A204.1 (cell line): ENCODE measurements around the gene C10orf67.

Experiments used
- FAIRE-seq: peaks from 2 replicates; lab custom pipeline; 2012; peaks lifted over from hg19 to GRCh38; lab: Jason Lieb, UNC

Gene C10orf67

DNA sequence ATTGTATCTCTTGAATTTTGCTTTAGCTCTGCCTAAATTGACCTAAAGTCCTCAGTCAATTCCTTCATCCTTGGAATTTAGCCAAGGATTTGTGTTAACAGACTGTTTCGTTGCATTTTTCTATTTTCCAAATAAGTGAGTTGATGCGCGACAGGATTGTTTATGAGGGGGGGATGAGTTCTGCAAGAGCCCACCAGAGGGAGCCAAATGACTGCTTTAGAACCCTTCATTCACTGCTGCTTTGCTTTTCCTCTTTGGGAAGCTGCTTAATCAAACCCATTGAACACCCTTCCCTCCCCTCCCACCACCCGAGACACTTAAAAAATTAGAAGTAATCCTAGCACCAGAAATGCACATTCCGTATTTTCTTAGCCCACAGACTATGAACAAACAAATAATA, 186.2 kb downstream of the C10orf67 start:
- no peak for FAIRE-seq

GRCh38 chr10:23157691-23158369, 186.8 kb downstream of the C10orf67 start:
- no peak for FAIRE-seq

DNA sequence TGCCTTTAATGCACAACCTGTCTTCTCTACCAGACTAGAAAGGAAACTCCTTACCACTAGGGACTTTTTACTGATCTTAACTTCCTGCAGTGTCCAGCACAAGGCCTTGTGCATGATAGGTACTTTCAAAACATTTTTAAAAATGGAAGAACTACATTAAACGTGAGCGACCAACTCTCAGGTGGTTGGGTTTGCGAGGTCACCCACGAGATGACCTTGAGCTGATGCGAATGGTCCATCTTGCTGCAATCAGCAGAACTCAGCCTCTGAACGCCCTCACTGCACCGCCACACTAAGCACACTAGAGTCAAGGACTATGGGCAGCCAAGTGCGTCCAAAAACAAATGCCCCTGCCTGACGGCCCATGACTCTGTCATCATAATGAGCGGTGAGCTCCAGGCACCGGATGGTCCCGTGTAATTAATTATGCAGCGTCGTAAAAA, 187.3 kb downstream of the C10orf67 start:
- FAIRE-seq = no peak

DNA sequence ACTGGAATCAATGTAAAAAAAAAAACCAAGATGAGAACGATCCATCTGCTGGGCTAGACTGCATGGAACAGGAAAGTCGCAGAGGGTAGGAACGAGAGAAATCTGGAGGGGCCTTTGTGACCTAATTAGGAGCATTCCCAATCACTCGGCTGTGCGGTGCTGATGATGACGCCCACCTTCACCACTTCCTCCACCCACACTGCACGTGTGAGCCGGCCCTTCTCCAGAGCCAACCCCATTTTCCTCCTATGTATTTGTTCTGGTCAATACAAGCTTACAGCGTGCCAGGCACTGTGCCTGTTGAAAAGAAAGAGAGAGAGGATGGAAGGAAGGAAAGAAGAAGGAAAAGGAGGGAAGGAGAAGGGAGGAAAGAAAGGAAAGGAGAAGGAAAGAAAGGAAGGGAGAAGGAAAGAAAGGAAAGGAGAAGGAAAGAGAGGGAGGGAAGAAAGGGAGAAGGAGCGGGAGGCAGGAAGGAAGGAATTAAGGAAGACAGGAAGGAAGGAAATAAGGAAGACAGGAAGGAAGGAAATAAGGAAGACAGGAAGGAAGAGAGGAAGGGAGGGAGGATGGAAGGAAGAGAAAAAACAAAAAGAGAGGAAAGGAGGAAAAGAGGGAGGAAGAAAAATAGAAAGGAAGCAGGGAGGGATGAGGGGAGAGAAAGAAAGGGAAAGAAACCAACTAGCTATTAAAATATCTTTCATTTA, 188.0 kb downstream of the C10orf67 start:
- FAIRE-seq = no peak

GRCh38 chr10:23155169-23155568, 189.4 kb downstream of the C10orf67 start:
- no peak for FAIRE-seq
